ENCODE data around the gene SEMA7A.
"Not testable (repeated sequence)": the region's sequence is repeated elsewhere in the genome, so short reads cannot be mapped to it uniquely, and the experiment has no call there.

SEMA7A gene

GRCh38 chr15:74433592-74434262, at the start of gene SEMA7A:
Gene SEMA7A (minus strand): TSS chr15:74433958. CDS start chr15:74433918, 40 bp downstream.
- DNase-seq, result peak; percentile 93

- DNase-seq, result no peak
Measured at GRCh38 chr15:74482661-74483060, 48.9 kb upstream of the SEMA7A start.

DNA sequence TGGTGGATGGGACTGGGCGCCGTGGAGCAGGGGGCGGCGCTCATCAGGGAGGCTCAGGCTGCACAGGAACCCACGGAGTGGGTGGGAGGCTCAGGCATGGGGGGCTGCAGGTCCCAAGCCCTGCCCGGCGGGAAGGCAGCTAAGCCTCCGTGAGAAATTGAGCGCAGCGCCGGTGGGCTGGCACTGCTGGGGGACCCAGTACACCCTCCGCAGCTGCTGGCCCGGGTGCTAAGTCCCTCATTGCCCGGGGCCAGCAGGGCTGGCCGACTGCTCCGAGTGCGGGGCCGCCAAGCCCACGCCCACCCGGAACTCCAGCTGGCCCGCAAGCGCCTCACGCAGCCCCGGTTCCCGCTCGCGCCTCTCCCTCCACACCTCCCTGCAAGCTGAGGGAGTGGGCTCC, 46.6 kb upstream of the SEMA7A start:
- not testable (repeated sequence) for DNase-seq

DNA sequence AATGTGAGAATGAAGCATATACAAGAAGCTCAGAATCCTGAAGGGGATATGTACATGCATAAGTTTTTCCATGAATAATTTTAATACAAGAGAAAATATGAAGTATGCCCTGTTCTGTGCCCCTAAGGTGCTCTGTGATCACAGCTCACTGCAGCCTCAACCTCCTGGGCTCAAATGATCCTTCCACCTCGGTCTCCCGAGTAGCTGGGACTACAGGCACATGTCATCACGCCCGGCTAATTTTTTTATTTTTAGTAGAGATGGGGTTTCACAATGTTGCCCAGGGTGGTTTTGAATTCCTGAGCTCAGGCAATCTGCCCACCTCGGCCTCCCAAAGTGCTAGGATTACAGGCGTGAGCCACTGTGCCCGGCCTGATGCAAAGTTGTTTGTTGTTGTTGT, 37.9 kb upstream of the SEMA7A start:
- not testable (repeated sequence) for DNase-seq

- no peak for DNase-seq
Measured at GRCh38 chr15:74470631-74471395, 37.1 kb upstream of the SEMA7A start.

- no peak for DNase-seq
Measured at GRCh38 chr15:74468341-74469032, 34.7 kb upstream of the SEMA7A start.

DNA sequence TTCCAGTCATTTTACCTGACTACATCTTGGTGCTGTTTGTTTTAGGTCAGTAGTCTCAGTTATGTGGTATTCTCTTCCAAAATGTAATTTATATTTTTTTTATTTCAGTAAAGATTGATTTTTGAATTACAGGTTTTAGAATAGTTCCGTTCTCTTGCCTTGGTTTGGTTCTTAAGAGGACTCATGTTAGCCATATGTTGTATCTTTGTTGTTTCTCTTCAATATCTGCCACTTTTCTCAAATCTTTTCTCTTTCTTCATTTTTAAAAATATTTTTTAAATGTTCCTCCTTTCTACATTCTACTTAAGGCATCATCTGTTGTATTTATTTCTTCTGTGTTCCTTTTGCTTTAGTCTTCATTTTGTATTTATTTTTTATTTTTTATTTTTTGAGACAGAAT, 32.8 kb upstream of the SEMA7A start:
- DNase-seq, result no peak

DNA sequence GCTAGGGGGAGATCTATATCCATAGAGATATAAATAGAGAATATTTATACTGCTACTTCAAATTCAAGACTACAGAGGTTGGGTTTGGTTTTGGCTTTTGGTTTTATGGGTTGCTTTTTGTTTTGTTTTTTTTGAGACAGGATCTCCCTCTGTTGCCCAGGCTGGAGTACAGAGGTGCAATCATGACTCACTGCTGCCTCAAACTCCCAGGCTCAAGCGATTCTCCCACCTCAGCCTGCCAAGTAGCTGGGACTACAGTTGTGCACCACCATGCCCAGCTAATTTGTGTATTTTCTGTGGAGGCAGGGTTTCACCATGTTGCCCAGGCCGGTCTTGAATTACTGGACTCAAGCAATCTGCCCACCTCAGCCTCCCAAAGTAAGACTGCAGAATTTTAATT, 31.1 kb upstream of the SEMA7A start:
- no peak for DNase-seq

GRCh38 chr15:74464216-74464615, 30.5 kb upstream of the SEMA7A start:
- DNase-seq, result no peak

DNA sequence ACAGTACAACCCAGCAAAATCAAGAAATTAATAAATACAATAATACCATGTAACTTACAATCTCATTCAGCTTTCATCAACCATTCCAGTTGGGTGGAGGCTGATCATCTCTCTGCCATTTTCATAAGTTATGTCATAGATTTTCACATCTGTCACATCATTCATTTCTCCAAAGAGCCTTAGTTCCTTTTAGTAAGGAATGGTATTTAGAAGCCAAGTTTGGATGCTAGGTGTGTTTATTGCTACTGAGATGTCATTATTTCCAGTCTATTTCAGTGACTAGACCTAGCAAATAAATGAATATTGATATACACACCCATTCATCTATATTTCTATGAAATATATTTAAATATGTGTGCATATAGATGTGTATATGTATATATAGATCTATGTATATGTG, 29.9 kb upstream of the SEMA7A start:
- DNase-seq, result no peak

DNA sequence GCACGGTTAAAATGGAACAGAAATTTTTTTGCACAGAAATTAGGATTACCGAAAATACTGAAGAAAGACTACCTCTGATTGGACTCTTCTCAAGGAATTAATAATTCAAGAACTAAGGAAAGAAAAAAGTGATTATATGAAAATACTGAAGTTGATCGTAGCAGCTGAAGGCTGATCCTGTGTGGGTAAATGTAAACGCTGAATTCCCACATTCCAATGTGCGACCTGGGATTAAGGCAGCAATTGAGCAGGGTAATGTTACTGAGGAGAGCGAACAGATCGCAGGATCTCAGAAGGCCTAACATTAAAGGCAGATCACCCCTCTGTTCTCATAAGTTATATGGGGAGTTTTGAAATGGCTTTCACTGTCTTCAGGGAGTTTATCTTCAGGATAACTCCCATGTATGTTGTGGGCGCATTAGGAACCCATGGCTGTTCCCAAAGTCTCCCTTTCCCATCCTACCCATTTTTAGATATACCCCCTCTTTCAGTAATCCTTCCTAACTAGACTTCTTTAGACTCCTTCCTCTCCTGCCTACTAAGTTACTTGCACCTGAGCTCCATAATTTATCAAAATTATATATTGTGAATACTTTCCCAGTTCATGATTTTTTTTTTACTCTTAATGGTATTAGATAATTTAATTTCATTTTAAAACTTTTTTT, 28.2 kb upstream of the SEMA7A start:
- DNase-seq, result no peak

GRCh38 chr15:74460871-74461846, 27.4 kb upstream of the SEMA7A start, which contains the start of gene UBL7:
Gene UBL7 (minus strand): TSS chr15:74461160. CDS start chr15:74458867, 2,293 bp downstream.
- DNase-seq, result peak; percentile 97

- no peak for DNase-seq
Measured at GRCh38 chr15:74460298-74460697, 26.5 kb upstream of the SEMA7A start.

GRCh38 chr15:74459798-74460197, 26.0 kb upstream of the SEMA7A start:
- DNase-seq, result not testable (repeated sequence)

- no peak for DNase-seq
Measured at GRCh38 chr15:74458473-74458872, 24.7 kb upstream of the SEMA7A start.

DNA sequence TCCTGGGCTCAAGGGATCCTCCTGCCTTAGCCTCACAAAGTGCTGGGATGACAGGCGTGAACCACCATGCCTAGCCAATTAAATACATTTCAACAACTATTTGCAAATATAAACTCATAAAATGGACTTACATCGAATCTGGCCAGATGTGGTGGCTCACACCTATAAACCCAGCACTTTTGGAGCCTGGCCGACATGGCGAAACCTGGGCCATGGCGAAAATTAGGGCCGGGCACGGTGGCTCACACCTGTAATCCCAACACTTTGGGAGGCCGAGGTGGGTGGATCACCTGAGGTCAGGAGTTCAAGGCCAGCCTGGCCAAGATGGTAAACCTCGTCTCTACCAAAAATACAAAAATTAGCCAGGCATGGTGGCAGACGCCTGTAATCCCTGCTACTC, 23.3 kb upstream of the SEMA7A start:
- not testable (repeated sequence) for DNase-seq

GRCh38 chr15:74454764-74455500, 21.2 kb upstream of the SEMA7A start:
- DNase-seq, result no peak

- no peak for DNase-seq
Measured at GRCh38 chr15:74453925-74454763, 20.4 kb upstream of the SEMA7A start.

GRCh38 chr15:74451861-74452835, 18.4 kb upstream of the SEMA7A start:
- DNase-seq, result no peak

Data from CD4-positive, alpha-beta T cell treated with Interleukin-17A for 4 hours (primary cell).